Measurements from ENCODE around the gene DST.

The DST gene

GRCh38 chr6:56479381-56479780 lies 163.3 kb downstream of the DST start:
- no peak for DNase-seq

GRCh38 chr6:56478202-56478601 lies 164.5 kb downstream of the DST start:
- DNase-seq, result no peak

DNA sequence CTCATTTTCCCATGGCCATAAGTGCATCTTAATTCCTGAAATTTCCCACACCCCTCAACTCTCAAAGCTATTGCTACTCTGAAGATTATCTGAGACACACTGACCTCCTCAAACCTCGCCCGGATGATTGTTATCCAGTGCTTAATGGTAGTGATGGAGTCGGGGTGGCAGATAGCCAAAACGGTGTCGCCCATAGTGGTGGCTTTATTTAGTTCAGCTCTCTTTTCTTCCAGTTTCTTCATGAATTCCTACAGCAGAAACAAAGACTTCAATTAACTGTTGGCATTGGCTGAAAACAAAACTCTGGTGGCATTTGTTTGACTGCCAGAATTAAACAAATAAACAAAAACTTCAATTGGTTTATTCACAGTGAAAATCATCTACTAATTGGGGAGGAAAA lies 165.4 kb downstream of the DST start:
- DNase-seq, result no peak

DNA sequence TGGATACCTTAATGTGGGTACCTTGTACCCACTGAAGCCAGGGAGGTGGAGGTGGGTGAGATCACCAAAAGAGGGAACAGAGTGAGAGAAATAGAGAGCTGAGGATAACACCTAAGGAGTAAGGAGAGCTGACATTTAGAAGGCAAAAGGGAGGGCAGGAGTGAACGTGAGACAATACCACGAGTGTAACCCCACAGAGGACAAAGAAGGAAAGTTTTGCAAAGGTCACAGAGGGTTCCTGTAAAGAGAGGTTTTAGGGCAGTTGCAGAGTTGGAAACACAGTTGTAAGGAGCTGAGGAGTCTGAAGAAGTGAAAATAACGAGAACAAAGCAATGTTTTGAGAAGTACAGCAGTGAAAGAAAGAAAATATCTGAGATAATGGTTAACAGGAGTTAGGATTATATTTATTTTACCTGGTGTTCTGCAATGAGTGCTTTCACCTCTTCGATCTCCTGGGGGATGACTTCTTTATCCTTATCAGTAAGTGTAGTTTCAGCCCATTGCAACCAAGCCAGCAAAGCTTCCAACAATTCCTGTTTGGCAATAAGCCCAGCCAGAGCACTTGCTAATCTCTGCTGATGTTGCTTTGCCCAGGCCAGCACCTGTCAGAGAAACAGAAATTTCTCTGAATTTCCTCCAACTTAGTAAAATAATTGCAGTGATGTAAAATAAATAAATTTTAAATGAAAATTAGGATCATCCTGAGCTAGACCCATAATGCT lies 166.8 kb downstream of the DST start:
- DNase-seq, result no peak

DNA sequence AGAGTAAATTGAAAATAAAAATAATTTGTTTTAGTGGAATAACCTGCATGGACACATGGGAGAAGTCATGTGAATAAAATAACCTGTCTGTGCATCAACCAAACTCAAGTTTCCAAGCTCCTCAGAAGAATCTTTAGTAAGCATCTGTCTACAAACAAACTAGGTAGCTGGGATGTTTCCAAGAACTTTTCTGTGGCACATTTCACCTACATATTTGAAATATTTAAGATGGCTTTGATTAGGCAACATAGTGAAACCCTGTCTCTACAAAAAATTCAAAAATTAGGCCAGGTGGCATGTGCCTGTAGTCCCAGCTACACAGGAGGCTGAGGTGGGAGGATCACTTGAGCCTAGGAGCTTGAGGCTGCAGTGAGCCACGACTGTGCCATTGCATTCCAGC lies 168.2 kb downstream of the DST start:
- no peak for DNase-seq

DNA sequence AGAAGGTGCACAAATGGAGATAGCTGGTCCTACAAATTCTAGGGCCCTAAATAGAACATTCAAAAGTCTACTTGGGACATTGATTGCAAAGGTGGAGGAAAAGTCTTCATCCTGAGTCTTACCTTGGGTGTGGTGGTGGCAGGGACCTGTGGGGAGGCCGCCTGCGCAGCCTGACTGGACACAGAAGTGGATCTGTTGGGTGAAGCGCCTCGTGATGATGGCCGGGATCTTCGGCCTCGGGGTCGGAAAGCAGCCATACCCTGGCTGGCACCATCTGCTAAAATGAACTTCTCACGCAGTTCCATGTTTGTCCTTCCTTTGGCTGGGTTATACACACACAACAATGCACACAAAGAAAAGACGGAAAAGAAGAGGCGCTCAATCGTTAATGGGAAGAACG lies 179.2 kb downstream of the DST start:
- DNase-seq, result no peak

GRCh38 chr6:56459030-56459805 lies 183.5 kb downstream of the DST start:
- DNase-seq, result no peak

- no peak for DNase-seq
Observed at GRCh38 chr6:56458324-56458884, 184.3 kb downstream of the DST start.

DNA sequence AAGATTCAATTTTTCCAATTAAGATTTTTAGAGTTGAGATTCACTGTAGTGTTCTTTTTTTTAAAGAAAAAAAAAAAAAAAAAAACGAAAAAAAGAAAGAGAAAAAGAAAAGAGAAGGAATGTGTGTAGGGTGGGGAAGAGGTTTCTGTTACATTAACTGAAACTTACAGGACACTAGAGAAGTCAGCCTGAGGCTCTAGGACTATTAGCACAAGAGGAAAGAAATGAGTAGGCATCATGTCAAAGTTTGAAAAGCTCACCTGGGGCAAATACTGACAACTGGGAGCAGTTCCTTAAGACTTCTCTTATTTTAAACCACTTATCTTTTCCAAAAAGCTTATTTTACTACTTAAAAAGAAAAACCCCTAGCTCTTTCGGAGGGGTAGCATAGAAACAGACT lies 185.9 kb downstream of the DST start:
- no peak for DNase-seq

DNA sequence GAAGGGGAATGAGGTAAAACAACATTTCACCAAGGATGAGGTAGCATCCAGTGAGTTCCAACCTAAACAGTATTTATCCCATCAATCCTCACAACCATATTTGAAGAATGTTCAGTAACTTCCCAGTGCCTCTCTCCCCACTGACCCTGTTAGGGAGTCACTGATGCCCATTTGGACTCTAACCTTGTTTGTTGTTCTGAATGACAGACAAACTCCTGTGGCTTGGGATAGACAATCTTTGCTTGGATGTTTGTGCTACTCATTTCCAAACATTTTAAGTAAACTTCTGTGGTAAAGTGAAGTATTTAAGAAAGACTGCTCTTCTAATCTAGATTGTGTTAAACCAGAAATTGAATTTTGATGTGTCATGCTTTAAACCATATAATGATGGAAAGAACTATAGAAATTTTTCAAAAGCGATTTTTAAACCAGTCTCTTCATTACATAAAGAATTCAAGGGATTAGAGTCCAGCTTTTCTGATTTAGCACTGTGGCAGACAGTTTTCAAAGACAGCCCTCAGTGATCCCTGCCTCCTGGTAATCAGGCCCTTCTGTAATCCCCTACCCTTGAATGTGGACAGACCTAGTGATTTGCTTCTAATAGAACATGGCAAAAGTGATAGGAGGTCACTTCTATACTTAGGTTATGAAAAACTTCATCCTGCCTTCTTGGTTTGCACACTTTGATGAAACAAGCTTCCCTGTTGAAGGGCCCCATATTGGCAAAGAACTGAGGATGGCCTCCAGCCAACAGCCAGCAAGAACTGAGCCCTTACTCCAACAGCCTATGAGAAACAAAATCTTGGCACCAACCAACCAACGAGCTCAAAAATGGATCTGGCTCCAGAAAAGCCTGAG lies 191.6 kb downstream of the DST start:
- DNase-seq, result no peak

DNA sequence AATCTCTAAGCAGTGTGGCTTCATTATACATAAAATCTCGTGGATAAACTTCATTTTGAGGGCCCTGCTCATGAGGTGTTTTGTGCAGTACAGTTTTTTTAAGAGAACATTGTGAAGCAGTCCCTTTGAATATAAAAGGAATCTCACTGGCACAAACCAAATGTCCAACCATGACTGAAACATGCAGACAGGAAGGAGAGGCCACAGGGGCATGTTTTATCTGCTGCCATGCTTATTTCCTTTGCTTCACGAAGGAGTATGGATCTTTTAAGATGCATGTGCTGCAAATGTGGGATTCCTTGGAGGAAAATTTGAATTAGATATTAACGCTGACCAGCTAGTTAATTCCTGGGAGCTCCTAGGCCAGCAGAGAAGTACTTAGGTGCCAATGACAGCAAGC lies 192.3 kb downstream of the DST start:
- DNase-seq, result no peak

DNA sequence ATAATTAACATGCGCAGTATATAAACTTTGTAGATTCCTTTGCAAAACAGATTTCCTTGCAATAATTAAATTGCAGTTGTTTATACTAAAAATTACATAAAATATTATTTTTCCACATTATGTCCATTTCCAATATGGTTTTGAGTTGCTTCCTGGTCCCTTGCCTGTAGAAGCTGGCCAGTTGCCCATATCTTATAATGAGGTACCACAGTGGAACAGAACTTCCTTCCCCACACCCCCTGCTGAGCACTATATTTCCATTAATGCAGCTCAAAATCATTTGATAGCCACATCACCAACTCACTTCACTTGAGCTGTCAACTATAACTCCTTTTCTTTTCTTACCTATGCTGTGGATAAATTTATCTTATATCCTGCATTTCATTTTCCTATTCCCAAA lies 194.6 kb downstream of the DST start:
- no peak for DNase-seq

DNA sequence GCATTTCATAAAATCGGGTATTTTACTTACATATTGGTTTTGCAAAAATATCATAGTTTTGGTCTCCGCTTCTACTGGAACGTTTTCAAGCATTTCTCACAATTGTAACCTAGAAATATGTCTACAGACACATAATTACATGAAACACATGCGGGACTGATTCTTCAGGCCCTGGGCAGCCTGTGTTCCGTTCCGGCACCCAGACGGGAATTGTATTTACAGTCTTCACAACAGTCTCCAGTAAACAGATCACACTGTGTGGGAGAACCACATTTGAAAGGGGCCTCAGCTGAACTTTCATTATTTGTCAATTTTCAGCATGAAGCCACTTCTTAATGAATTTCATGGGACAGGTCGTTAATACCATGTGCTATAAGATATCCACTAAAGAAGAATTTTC lies 196.9 kb downstream of the DST start:
- DNase-seq, result no peak

- no peak for DNase-seq
Observed at GRCh38 chr6:56444855-56445254, 197.8 kb downstream of the DST start.

- no peak for DNase-seq
Observed at GRCh38 chr6:56440551-56440981, 202.1 kb downstream of the DST start.

DNA sequence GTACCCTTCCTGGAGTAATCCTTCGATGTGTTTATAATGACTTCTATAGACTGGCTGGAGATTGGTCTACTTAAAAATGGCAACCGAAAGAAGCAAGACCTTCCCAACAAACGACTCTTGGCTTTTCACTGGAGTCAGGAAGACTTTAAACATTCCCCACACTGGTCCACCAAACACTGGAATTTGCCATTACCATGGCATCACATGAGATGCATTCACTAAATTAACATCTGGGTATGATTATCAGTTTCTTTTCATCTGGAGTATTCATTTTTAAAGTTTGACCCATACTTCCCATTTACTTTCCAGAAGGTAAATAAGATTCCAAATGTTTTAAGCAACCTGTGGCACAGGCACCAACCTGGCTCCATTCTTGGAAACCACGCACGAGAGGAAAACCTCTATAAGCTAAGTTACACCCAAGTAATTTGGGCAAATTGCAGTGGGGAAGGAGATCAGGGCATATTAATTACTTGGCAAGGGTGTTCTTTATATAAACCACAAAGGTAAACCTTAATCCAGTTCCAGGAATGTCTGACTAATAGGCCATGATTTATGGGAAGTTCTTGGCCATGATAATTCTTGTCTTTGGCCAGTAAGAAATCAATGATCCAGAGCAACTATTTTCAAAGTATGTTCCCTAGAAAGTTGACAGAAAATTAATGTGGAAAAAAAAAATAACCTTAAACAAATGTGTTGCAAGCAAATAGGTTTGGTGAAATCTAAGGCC lies 205.4 kb downstream of the DST start:
- DNase-seq, result no peak

GRCh38 chr6:56435754-56436153 lies 206.9 kb downstream of the DST start:
- DNase-seq, result no peak

DNA sequence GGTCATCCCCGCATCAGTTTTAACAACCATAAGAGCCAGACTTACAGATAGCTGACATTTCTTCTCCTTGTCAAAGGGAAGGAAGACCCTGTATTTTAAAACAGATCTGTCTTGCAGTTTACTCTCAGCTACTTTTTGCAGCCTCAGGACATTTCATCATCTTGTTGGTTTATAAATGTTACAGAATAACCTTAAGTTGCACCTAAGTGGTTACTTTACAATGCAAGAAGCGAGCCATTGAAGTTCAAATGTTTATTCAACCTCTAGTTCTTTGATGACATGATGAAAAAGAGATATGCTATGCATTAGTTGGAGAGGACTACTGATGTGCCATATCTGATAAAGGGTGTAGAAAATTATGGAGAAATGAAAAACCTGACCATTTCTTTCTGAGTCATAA lies 207.4 kb downstream of the DST start:
- DNase-seq, result no peak

DNA sequence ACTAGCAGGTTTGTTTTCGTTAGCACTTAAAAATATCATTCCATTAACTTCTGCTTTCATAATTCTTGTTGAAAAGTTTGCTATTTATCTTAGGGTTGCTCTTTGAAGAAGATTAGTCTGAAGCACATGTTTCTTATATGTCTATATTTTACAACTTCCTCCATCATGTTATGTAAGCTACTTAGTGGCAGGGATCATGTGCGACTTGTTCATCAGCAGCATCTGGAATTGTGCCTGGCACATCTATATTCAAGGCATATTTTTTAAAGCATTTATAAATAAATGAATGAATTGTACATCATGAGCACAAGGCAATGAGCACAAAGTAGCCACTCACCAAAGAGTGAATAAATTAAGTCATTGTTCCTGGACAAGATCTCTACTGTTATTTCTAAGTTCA lies 208.1 kb downstream of the DST start:
- DNase-seq, result no peak

DNA sequence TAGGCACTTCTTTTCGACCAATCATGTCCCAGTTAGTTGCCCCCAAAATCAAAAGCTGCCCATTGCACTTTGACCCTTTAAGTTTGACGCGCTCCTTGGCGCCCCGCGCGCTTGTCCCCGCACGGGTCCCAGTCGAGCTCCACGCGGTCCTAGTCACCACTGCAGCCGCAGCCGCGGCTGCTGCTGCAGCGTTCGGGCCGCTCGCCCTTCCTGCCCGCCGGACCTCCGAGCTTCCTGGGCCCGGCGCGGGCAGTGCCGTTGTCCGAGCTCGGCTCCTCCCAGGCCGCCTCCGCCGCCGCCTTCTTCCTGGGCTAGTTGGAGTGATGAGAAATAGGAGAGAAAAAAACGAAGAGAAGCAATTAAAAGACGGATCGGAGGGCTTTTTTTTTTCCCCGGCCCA lies 209.6 kb downstream of the DST start:
- DNase-seq, result no peak

DNA sequence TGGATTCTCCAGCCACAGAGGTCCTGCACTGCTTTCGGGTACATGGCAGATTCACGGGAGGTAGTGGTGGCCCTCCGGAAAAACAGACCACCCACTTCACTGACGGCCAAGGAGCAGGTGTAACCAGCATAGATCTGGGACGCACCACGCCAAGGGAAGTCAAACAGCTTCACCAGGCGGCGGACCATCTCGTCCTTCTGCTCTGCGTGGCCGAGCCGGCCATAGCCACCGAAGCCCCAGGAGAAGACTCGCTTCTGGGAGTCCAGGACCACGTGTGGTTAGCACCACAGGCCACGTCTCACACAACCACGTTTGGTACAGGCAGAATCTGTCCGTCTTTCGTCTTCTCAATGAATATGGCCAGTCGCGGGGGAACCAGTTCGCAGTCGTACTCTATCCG lies 210.5 kb downstream of the DST start:
- DNase-seq, result no peak

Measured in inflammatory macrophage treated with lipopolysaccharide for 4 hours (primary cell).